NT2/D1 (cell line): ENCODE measurements around the gene PARD3.

ENCODE experiments used
- DNase-seq: peaks from one replicate; pipeline ENCODE4 v3.0.0-alpha.2; 2011; ENCODE audit warnings: low read depth, low spot score
- H3K27me3 ChIP-seq: 2 replicates; pipeline ENCODE4 v1.6.0; 2011; ENCODE audit warnings: mild to moderate bottlenecking; ENCODE audit not compliant: insufficient read length, insufficient read depth
- H3K36me3 ChIP-seq: 2 replicates; pipeline ENCODE4 v1.6.1; 2011; ENCODE audit warnings: mild to moderate bottlenecking, low read length, mixed read lengths; ENCODE audit not compliant: insufficient read depth, insufficient read length
- H3K4me1 ChIP-seq: 2 replicates; pipeline ENCODE4 v1.5.1; 2011; ENCODE audit not compliant: insufficient read depth, insufficient read length
- H3K4me3 ChIP-seq: 2 replicates; pipeline ENCODE4 v1.5.1; 2011; ENCODE audit warnings: low read depth; ENCODE audit not compliant: insufficient read length
- H3K9ac ChIP-seq: 2 replicates; pipeline ENCODE4 v1.6.0; 2011; ENCODE audit warnings: low read depth; ENCODE audit not compliant: insufficient read length
- H3K9me3 ChIP-seq: 2 replicates; pipeline ENCODE4 v1.5.1; 2011; ENCODE audit warnings: mild to moderate bottlenecking, low read length; ENCODE audit not compliant: insufficient read depth
- SUZ12 ChIP-seq: IDR thresholded peaks from 2 replicates; pipeline ENCODE4 v1.6.1; 2011; ENCODE audit not compliant: insufficient read length, insufficient read depth; ENCODE audit errors: extremely low read depth
- YY1 ChIP-seq: IDR thresholded peaks from 2 replicates; pipeline ENCODE4 v1.6.1; 2011; ENCODE audit not compliant: insufficient read length, insufficient read depth
- ZNF274 ChIP-seq: IDR thresholded peaks from 2 replicates; pipeline ENCODE4 v1.6.1; 2011; ENCODE audit warnings: mild to moderate bottlenecking, low read depth, low read length

The PARD3 gene

GRCh38 chr10:34198953-34199352, 616.1 kb downstream of the PARD3 start:
- no peak for DNase-seq
- Histone ChIP-seq H3K9me3 (no peaks in the 10 kb centered on the region), H3K4me1 (no peaks in the 10 kb centered on the region), H3K36me3 (no peaks in the 10 kb centered on the region), H3K9ac (no peak overlapping the region), H3K4me3 (no peak overlapping the region), H3K27me3 (no peaks in the 10 kb centered on the region)
- TF ChIP-seq YY1 (no peak), ZNF274 (no peak), SUZ12 (no peak)

- no peaks in the 10 kb centered on the region for H3K9me3 ChIP-seq
- H3K36me3 ChIP-seq = no peaks in the 10 kb centered on the region
- H3K4me1 ChIP-seq = no peaks in the 10 kb centered on the region
- no peaks in the 10 kb centered on the region for H3K27me3 ChIP-seq
- H3K9ac ChIP-seq = no peak overlapping the region
- no peak overlapping the region for H3K4me3 ChIP-seq
- TF ChIP-seq ZNF274 (no peak), SUZ12 (no peak), YY1 (no peak)
- no peak for DNase-seq
Observed at GRCh38 chr10:34196058-34196433, 619.0 kb downstream of the PARD3 start.

GRCh38 chr10:34195364-34196057, 619.6 kb downstream of the PARD3 start:
- no peak overlapping the region for H3K9ac ChIP-seq
- no peak overlapping the region for H3K4me3 ChIP-seq
- TF ChIP-seq ZNF274 = no peak
- TF ChIP-seq YY1 = no peak
- no peak for TF ChIP-seq SUZ12
- no peak for DNase-seq
- no peaks in the 10 kb centered on the region for H3K9me3 ChIP-seq
- no peaks in the 10 kb centered on the region for H3K27me3 ChIP-seq
- H3K36me3 ChIP-seq = no peaks in the 10 kb centered on the region
- H3K4me1 ChIP-seq = no peaks in the 10 kb centered on the region

GRCh38 chr10:34193931-34194626, 621.0 kb downstream of the PARD3 start:
- no peaks in the 10 kb centered on the region for H3K36me3 ChIP-seq
- no peaks in the 10 kb centered on the region for H3K27me3 ChIP-seq
- TF ChIP-seq YY1 = no peak
- no peak for TF ChIP-seq ZNF274
- TF ChIP-seq SUZ12 = no peak
- no peak for DNase-seq
- H3K4me3 ChIP-seq = no peak overlapping the region
- no peak overlapping the region for H3K9ac ChIP-seq
- H3K4me1 ChIP-seq = no peaks in the 10 kb centered on the region
- no peaks in the 10 kb centered on the region for H3K9me3 ChIP-seq

- no peak for DNase-seq
- Histone ChIP-seq H3K36me3 (no peaks in the 10 kb centered on the region), H3K4me3 (no peak overlapping the region), H3K9me3 (no peaks in the 10 kb centered on the region), H3K4me1 (no peaks in the 10 kb centered on the region), H3K9ac (no peak overlapping the region), H3K27me3 (no peaks in the 10 kb centered on the region)
- TF ChIP-seq SUZ12 (no peak), ZNF274 (no peak), YY1 (no peak)
Observed at GRCh38 chr10:34192646-34193045, 622.5 kb downstream of the PARD3 start.

- no peak for TF ChIP-seq ZNF274
- no peak for TF ChIP-seq SUZ12
- no peak for TF ChIP-seq YY1
- peaks cover 2% of the 10 kb centered on the region for H3K4me1 ChIP-seq
- H3K36me3 ChIP-seq = no peaks in the 10 kb centered on the region
- DNase-seq = no peak
- H3K27me3 ChIP-seq = no peaks in the 10 kb centered on the region
- no peak overlapping the region for H3K4me3 ChIP-seq
- H3K9me3 ChIP-seq = no peaks in the 10 kb centered on the region
- no peak overlapping the region for H3K9ac ChIP-seq
Observed at GRCh38 chr10:34191406-34191805, 623.7 kb downstream of the PARD3 start.

- Histone ChIP-seq H3K4me3 (no peak overlapping the region), H3K36me3 (no peaks in the 10 kb centered on the region), H3K27me3 (no peaks in the 10 kb centered on the region), H3K9ac (no peak overlapping the region), H3K4me1 (peaks cover 2% of the 10 kb centered on the region), H3K9me3 (no peaks in the 10 kb centered on the region)
- DNase-seq = no peak
- TF ChIP-seq YY1 (no peak), SUZ12 (no peak), ZNF274 (no peak)
Observed at GRCh38 chr10:34190580-34190979, 624.5 kb downstream of the PARD3 start.
